ENCODE results near the gene IL18. TPM values are rescaled to one million over a fixed set of nuclear protein-coding genes. Genes with fewer than 3 reads are reported as not detected.

Gene IL18
- total RNA-seq, 3 donors from 2014 or later: 69.4 to 114 (median 85.0) TPM

GRCh38 chr11:112123129-112123528, 40.8 kb downstream of the IL18 start:
- no peak for ATAC-seq
- no peak for DNase-seq

GRCh38 chr11:112121981-112122615, 41.8 kb downstream of the IL18 start:
- Histone ChIP-seq H3K4me1 (ENCODE audit: low read depth) (no peaks in the 10 kb centered on the region), H3K4me3 (no peak overlapping the region), H3K36me3 (ENCODE audit: low read depth) (no peaks in the 10 kb centered on the region), H3K9me3 (no peaks in the 10 kb centered on the region)
- TF ChIP-seq CTCF (IDR thresholded peaks at IDR 0.05): no peak
- DNase-seq (no peak), ATAC-seq (no peak)
- intact Hi-C loops (cut with DNase I, micrococcal nuclease): no loop called here

More at GRCh38 chr11:112123129-112123528, 40.8 kb downstream of the IL18 start:
- H3K36me3 ChIP-seq (ENCODE audit: low read depth): no peaks in the 10 kb centered on the region
- no peaks in the 10 kb centered on the region for H3K9me3 ChIP-seq
- TF ChIP-seq CTCF (IDR thresholded peaks at IDR 0.05): no peak
- H3K4me1 ChIP-seq (ENCODE audit: low read depth): peaks cover 2% of the 10 kb centered on the region
- no peak overlapping the region for H3K4me3 ChIP-seq
- intact Hi-C loops (cut with DNase I, micrococcal nuclease): no loop called here

- Histone ChIP-seq H3K9me3 (no peaks in the 10 kb centered on the region), H3K36me3 (ENCODE audit: low read depth) (no peaks in the 10 kb centered on the region), H3K4me3 (no peak overlapping the region), H3K4me1 (ENCODE audit: low read depth) (no peaks in the 10 kb centered on the region)
- intact Hi-C loops (cut with DNase I, micrococcal nuclease): loop anchor here (10.0 kb wide), 1 partner anchor 57 kb away; the partner anchor contains the start of gene BCO2 (in 2 of the 2)
- no peak for TF ChIP-seq CTCF (IDR thresholded peaks at IDR 0.05)
- no peak for ATAC-seq
- DNase-seq: no peak
These were observed 45.7 kb downstream of the IL18 start for GRCh38 chr11:112118176-112118575.

GRCh38 chr11:112115386-112115785, 48.5 kb downstream of the IL18 start:
- no peak for ATAC-seq
- intact Hi-C loops (cut with DNase I, micrococcal nuclease): loop anchor here (10.0 kb wide), 1 partner anchor 59 kb away; the partner anchor contains the start of gene BCO2 (in 2 of the 2)

GRCh38 chr11:112114460-112114859, 49.4 kb downstream of the IL18 start:
- no peaks in the 10 kb centered on the region for H3K9me3 ChIP-seq

More at GRCh38 chr11:112115386-112115785, 48.5 kb downstream of the IL18 start:
- no peaks in the 10 kb centered on the region for H3K36me3 ChIP-seq (ENCODE audit: low read depth)
- H3K9me3 ChIP-seq: no peaks in the 10 kb centered on the region
- H3K4me1 ChIP-seq (ENCODE audit: low read depth): no peaks in the 10 kb centered on the region
- DNase-seq: no peak
- no peak overlapping the region for H3K4me3 ChIP-seq
- no peak for TF ChIP-seq CTCF (IDR thresholded peaks at IDR 0.05)

More at GRCh38 chr11:112114460-112114859, 49.4 kb downstream of the IL18 start:
- intact Hi-C loops (cut with DNase I, micrococcal nuclease): loop anchor here (10.0 kb wide), 1 partner anchor 60 kb away; the partner anchor contains the start of gene BCO2 (in 2 of the 2)
- DNase-seq (no peak), ATAC-seq (no peak)
- no peak overlapping the region for H3K4me3 ChIP-seq
- no peaks in the 10 kb centered on the region for H3K4me1 ChIP-seq (ENCODE audit: low read depth)
- no peak for TF ChIP-seq CTCF (IDR thresholded peaks at IDR 0.05)
- H3K36me3 ChIP-seq (ENCODE audit: low read depth): no peaks in the 10 kb centered on the region

Measured in mucosa of descending colon (tissue), 3 donors.